SU-DHL-6 (cell line): Measurements from ENCODE around the gene THSD7B.

Experiments
- H2AFZ ChIP-seq: fragments of 200-600 bp; sonication (generic); 2 replicates; pipeline ENCODE4 v1.6.1; 2014; ENCODE audit warnings: low read depth, mild to moderate bottlenecking, moderate library complexity, mixed read lengths, antibody characterized with exemption, low read length; ENCODE audit not compliant: severe bottlenecking
- H3F3A ChIP-seq: fragments of 200-600 bp; shearing (Covaris generic); 2 replicates; pipeline ENCODE4 v1.6.0; 2016; ENCODE audit warnings: antibody characterized with exemption, mild to moderate bottlenecking; ENCODE audit not compliant: insufficient read depth
- H3K27ac ChIP-seq: fragments of 200-600 bp; sonication (generic); 2 replicates; pipeline ENCODE4 v1.5.1; 2016; ENCODE audit warnings: low read depth, mild to moderate bottlenecking, low read length, moderate library complexity, mixed read lengths
- H3K27me3 ChIP-seq: fragments of 200-600 bp; sonication (generic), shearing (Covaris generic); 2 replicates; pipeline ENCODE4 v1.6.0; 2014; ENCODE audit warnings: mild to moderate bottlenecking, low read length
- H3K36me3 ChIP-seq: fragments of 200-600 bp; sonication (generic); 2 replicates; pipeline ENCODE4 v1.6.1; 2014; ENCODE audit warnings: mild to moderate bottlenecking, low read length, mixed read lengths
- H3K4me2 ChIP-seq: fragments of 300-600, 200-600 bp; shearing (Covaris generic), sonication (generic); 2 replicates; pipeline ENCODE4 v1.6.0; 2014; ENCODE audit warnings: low read length, low read depth, mild to moderate bottlenecking; ENCODE audit not compliant: poor library complexity, severe bottlenecking
- H3K4me3 ChIP-seq: fragments of 200-600 bp; sonication (generic); 2 replicates; pipeline ENCODE4 v1.5.1; 2014; ENCODE audit warnings: antibody characterized with exemption, low read length, mild to moderate bottlenecking, mixed read lengths; ENCODE audit not compliant: insufficient read depth, poor library complexity, severe bottlenecking
- H3K79me2 ChIP-seq: fragments of 200-600 bp; sonication (generic); 2 replicates; pipeline ENCODE4 v1.6.1; 2014; ENCODE audit warnings: mild to moderate bottlenecking, low read length, moderate library complexity; ENCODE audit not compliant: insufficient read depth
- H3K9ac ChIP-seq: fragments of 200-600 bp; sonication (generic); 2 replicates; pipeline ENCODE4 v1.7.0; 2014; ENCODE audit warnings: mild to moderate bottlenecking, low read length
- H3K9me2 ChIP-seq: fragments of 200-600 bp; sonication (generic); replicated peaks from 2 replicates; pipeline ENCODE4 v1.6.1; 2014; ENCODE audit warnings: low read length; ENCODE audit not compliant: insufficient read depth
- H3K9me3 ChIP-seq: fragments of 200-600 bp; sonication (generic); 2 replicates; pipeline ENCODE4 v1.6.1; 2014; ENCODE audit warnings: low read length, mixed read lengths; ENCODE audit not compliant: insufficient read depth
- H4K20me1 ChIP-seq: fragments of 200-600 bp; sonication (generic); 2 replicates; pipeline ENCODE4 v1.6.1; 2014; ENCODE audit warnings: low read depth, mild to moderate bottlenecking, antibody characterized with exemption, low read length, moderate library complexity, mixed read lengths
- CTCF ChIP-seq: fragments of 200-600 bp; sonication (generic); IDR thresholded peaks from one replicate; pipeline ENCODE4 v1.5.1; 2017; ENCODE audit warnings: antibody characterized with exemption, mild to moderate bottlenecking, low read length, moderate library complexity; ENCODE audit not compliant: insufficient read depth, poor library complexity, severe bottlenecking
- EZH2phosphoT487 ChIP-seq: fragments of 200-600 bp; sonication (generic), shearing (Covaris generic); conservative IDR thresholded peaks from 2 replicates; pipeline ENCODE4 v1.6.1; 2018; ENCODE audit warnings: mild to moderate bottlenecking, antibody characterized with exemption, low read length, moderate library complexity, mixed read lengths

Gene THSD7B

GRCh38 chr2:136871424-136871823 is 106.1 kb downstream of the THSD7B start:
- no peaks in the 10 kb centered on the region for H4K20me1 ChIP-seq
- H3K9me2 ChIP-seq = no peaks in the 10 kb centered on the region
- H3K9ac ChIP-seq = no peak overlapping the region
- no peak overlapping the region for H3K4me2 ChIP-seq
- H3K9me3 ChIP-seq = no peaks in the 10 kb centered on the region
- no peaks in the 10 kb centered on the region for H3K27me3 ChIP-seq
- H3K4me3 ChIP-seq = no peak overlapping the region
- H3F3A ChIP-seq = no peaks in the 10 kb centered on the region
- H3K79me2 ChIP-seq = no peaks in the 10 kb centered on the region
- no peak overlapping the region for H3K27ac ChIP-seq
- TF ChIP-seq EZH2phosphoT487 (no peak), CTCF (no peak)
- no peaks in the 10 kb centered on the region for H3K36me3 ChIP-seq
- H2AFZ ChIP-seq = no peak overlapping the region

GRCh38 chr2:136874258-136874657 is 108.9 kb downstream of the THSD7B start:
- Histone ChIP-seq H3K9me2 (no peaks in the 10 kb centered on the region), H2AFZ (no peak overlapping the region), H3K79me2 (no peaks in the 10 kb centered on the region), H3K27ac (no peak overlapping the region), H3K4me3 (no peak overlapping the region), H3F3A (no peaks in the 10 kb centered on the region), H3K9me3 (no peaks in the 10 kb centered on the region), H3K4me2 (no peak overlapping the region), H4K20me1 (no peaks in the 10 kb centered on the region), H3K9ac (no peak overlapping the region), H3K36me3 (no peaks in the 10 kb centered on the region), H3K27me3 (no peaks in the 10 kb centered on the region)
- TF ChIP-seq CTCF (peak; percentile 36), EZH2phosphoT487 (no peak)

GRCh38 chr2:136891100-136891499 is 125.8 kb downstream of the THSD7B start:
- Histone ChIP-seq H3K4me2 (no peak overlapping the region), H3K27me3 (no peaks in the 10 kb centered on the region), H3F3A (no peaks in the 10 kb centered on the region), H3K4me3 (no peak overlapping the region), H3K27ac (no peak overlapping the region), H2AFZ (no peak overlapping the region), H4K20me1 (no peaks in the 10 kb centered on the region), H3K9me3 (no peaks in the 10 kb centered on the region), H3K36me3 (no peaks in the 10 kb centered on the region), H3K9me2 (no peaks in the 10 kb centered on the region), H3K79me2 (no peaks in the 10 kb centered on the region), H3K9ac (no peak overlapping the region)
- no peak for TF ChIP-seq EZH2phosphoT487

GRCh38 chr2:136894007-136894634 is 128.8 kb downstream of the THSD7B start:
- TF ChIP-seq CTCF (no peak), EZH2phosphoT487 (no peak)
- Histone ChIP-seq H3K27ac (no peak overlapping the region), H3K27me3 (no peaks in the 10 kb centered on the region), H3K4me2 (no peak overlapping the region), H3K9me3 (no peaks in the 10 kb centered on the region), H3F3A (no peaks in the 10 kb centered on the region), H3K9ac (no peak overlapping the region), H3K79me2 (no peaks in the 10 kb centered on the region), H3K36me3 (no peaks in the 10 kb centered on the region), H4K20me1 (no peaks in the 10 kb centered on the region), H3K4me3 (no peak overlapping the region), H2AFZ (no peak overlapping the region), H3K9me2 (no peaks in the 10 kb centered on the region)
